AG04449 (cell line): ENCODE measurements around the gene SRPK2.

Source experiments
- CTCF ChIA-PET: fragments of 350-600 bp; formaldehyde crosslinking; extraction: SDS; loops from one replicate; lab custom pipeline; 2021; ENCODE audit warnings: antibody characterized with exemption; lab: Yijun Ruan, JAX
- POLR2A ChIA-PET: fragments of 400-600, 350-600 bp; formaldehyde crosslinking; extraction: SDS; loops from one replicate; lab custom pipeline; 2020; ENCODE audit warnings: antibody characterized with exemption, inconsistent platforms; lab: Yijun Ruan, JAX
- DNase-seq: peaks from one replicate; pipeline ENCODE4 v3.0.0-alpha.2; 2010; ENCODE audit warnings: low read depth, low spot score
- H3K4me3 ChIP-seq: 2 replicates; pipeline ENCODE4 v1.5.1; 2011; ENCODE audit warnings: low read depth, mild to moderate bottlenecking, control low read depth, low read length
- TF ChIP-seq, protein P1 (sequence below): IDR thresholded peaks from one replicate; pipeline ENCODE4 v1.5.1; 2011; ENCODE audit warnings: mild to moderate bottlenecking, moderate library complexity, low read length, control low read depth, inconsistent platforms; ENCODE audit not compliant: insufficient read depth; ENCODE audit errors: missing control alignments

SRPK2 gene

DNA sequence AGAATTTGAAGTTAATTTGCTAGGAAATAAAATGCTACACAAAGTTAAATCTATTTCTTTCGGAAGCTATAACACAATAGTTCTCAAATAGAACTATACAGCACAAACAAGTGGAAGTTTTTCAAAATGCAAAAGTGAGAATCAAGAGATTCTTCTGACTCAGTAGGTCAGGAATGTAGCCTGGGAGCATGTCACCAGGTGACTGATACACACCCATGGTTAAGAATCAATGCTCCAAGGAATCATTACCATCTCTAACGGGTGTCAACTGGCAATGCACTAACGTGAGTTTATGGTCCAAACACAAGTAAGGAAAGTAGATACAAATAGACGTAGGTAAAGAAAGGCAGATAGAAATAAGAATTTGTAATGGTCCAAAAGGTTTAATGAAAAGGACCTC, 170.5 kb downstream of the SRPK2 start:
- ChIA-PET CTCF (no interaction called here), POLR2A (no interaction called here)
- H3K4me3 ChIP-seq = no peak overlapping the region
- no peak for DNase-seq
- TF ChIP-seq, protein P1, sequence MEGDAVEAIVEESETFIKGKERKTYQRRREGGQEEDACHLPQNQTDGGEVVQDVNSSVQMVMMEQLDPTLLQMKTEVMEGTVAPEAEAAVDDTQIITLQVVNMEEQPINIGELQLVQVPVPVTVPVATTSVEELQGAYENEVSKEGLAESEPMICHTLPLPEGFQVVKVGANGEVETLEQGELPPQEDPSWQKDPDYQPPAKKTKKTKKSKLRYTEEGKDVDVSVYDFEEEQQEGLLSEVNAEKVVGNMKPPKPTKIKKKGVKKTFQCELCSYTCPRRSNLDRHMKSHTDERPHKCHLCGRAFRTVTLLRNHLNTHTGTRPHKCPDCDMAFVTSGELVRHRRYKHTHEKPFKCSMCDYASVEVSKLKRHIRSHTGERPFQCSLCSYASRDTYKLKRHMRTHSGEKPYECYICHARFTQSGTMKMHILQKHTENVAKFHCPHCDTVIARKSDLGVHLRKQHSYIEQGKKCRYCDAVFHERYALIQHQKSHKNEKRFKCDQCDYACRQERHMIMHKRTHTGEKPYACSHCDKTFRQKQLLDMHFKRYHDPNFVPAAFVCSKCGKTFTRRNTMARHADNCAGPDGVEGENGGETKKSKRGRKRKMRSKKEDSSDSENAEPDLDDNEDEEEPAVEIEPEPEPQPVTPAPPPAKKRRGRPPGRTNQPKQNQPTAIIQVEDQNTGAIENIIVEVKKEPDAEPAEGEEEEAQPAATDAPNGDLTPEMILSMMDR = no peak

DNA sequence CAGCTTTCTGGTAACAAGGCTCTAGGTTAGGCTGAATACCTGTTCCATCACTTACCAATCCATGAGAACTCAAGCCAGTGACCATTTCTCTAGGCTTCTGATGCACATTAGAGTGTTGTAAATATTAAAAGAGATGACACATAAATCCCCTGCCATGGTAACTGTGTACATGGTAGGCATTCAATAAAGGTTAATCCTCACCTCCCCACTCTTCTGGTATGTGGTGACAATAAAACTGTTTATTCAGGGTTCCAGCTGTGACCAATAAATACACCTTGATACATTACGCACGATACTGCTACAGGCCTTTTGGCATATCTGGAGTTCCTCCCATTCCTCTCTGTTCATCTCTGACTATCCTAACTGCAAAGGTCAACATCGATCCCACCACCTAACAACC, 171.9 kb downstream of the SRPK2 start:
- CTCF ChIA-PET = no interaction called here
- DNase-seq = no peak
- H3K4me3 ChIP-seq = no peak overlapping the region
- POLR2A ChIA-PET = no interaction called here
- TF ChIP-seq, protein P1 = no peak

- ChIA-PET CTCF (no interaction called here), POLR2A (no interaction called here)
- no peak for DNase-seq
- H3K4me3 ChIP-seq = no peak overlapping the region
- TF ChIP-seq, protein P1 = no peak
These were observed 172.9 kb downstream of the SRPK2 start for GRCh38 chr7:105215821-105216220.

DNA sequence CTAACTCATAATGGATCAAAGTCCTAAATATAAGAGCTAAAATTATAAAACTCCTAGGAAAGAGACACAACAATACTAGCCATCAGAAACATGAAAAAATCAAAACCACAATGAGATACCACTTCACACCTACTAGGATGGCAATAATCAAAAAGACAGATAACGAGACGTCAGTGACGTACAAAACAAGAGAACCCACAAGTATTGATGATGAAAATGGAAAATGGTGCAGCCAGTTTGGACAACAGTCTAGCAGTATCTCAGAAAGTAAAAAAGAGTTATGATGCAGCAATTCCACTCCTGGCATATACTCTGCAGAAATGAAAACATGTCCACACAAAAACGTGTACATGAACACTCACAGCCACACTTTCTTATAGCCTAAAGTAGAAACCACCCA, 173.5 kb downstream of the SRPK2 start:
- ChIA-PET POLR2A (no interaction called here), CTCF (interaction anchor here (0.7 kb wide), 1 partner anchor 10 kb away, joined by 3 read pairs; no protein-coding TSS in a partner anchor)
- TF ChIP-seq, protein P1 = no peak
- H3K4me3 ChIP-seq = no peak overlapping the region
- DNase-seq = no peak

- TF ChIP-seq, protein P1 = no peak
- DNase-seq = no peak
- no peak overlapping the region for H3K4me3 ChIP-seq
- ChIA-PET POLR2A (interaction anchor here (0.6 kb wide), 1 partner anchor 9 kb away, joined by 3 read pairs; no protein-coding TSS in a partner anchor), CTCF (interaction anchor here (0.9 kb wide), 1 partner anchor 17 kb away, joined by 3 read pairs; no protein-coding TSS in a partner anchor)
These were observed 175.1 kb downstream of the SRPK2 start for GRCh38 chr7:105213611-105214010.

GRCh38 chr7:105212212-105212611, 176.5 kb downstream of the SRPK2 start:
- CTCF ChIA-PET = interaction anchor here (1.4 kb wide), 1 partner anchor 19 kb away, joined by 3 read pairs; no protein-coding TSS in a partner anchor
- POLR2A ChIA-PET = no interaction called here
- DNase-seq = no peak

More at GRCh38 chr7:105212212-105212611, 176.5 kb downstream of the SRPK2 start:
- TF ChIP-seq, protein P1 = no peak
- no peak overlapping the region for H3K4me3 ChIP-seq
